HG02642 (cell line): ENCODE measurements around the gene CHPF.

Source experiments
- ATAC-seq: cut with Tn5 transposase; IDR thresholded peaks from one replicate; pipeline ENCODE4 v1.9.1; 2021; ENCODE audit warnings: mild to moderate bottlenecking; ENCODE audit not compliant: unreplicated experiment, poor library complexity

The CHPF gene

GRCh38 chr2:219569635-219570034 is 26.0 kb upstream of the CHPF start:
- ATAC-seq = no peak

DNA sequence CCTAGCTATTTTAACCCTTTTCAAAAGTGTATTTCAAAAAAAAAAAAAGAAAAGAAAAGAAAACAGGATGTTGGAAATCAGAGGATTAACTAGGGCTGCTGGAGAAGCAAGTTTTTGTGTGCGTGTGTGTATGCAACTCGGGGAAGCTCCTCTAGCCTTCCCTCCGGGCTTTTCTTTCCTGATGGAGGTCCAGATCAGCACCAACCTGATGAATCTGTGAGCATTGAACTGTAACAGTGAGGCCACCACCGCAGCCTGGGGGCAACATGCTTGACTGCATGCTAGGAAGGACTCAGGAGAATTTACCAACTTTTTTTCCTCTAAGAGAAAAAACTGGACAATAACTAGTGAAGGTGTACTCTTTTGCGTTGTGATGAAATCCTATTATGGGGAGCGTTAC is 25.4 kb upstream of the CHPF start:
- ATAC-seq = no peak

DNA sequence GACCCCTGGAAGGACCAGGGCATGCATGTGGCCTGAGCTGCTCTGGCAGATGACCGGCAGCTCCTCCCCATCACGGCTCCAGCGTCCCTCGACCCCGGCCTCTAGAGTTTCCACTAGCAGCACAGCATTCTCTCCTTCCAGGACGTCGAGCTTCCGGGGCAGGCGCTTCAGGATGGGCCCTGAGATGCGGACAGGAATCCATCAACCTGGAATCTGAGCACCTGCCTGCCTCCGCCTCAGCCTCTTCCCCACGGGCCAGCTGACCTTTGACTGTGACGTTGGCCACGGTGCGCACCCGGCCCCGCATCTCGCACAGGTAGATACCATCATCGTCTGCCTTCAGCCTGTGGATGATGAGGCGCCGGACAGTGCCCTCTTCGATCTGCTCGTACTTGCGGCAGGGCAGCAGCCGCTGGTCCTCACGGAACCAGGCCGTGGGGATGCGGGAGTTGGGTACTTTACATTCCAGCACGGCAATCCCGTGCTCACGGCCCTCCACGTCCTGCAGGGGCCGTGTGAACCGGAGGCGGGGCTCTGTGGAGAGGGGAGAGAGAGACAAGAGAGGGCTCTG is 24.3 kb upstream of the CHPF start:
- ATAC-seq = no peak

- no peak for ATAC-seq
These were observed 23.5 kb upstream of the CHPF start for GRCh38 chr2:219567131-219567530.

GRCh38 chr2:219566640-219567039 is 23.0 kb upstream of the CHPF start:
- no peak for ATAC-seq

DNA sequence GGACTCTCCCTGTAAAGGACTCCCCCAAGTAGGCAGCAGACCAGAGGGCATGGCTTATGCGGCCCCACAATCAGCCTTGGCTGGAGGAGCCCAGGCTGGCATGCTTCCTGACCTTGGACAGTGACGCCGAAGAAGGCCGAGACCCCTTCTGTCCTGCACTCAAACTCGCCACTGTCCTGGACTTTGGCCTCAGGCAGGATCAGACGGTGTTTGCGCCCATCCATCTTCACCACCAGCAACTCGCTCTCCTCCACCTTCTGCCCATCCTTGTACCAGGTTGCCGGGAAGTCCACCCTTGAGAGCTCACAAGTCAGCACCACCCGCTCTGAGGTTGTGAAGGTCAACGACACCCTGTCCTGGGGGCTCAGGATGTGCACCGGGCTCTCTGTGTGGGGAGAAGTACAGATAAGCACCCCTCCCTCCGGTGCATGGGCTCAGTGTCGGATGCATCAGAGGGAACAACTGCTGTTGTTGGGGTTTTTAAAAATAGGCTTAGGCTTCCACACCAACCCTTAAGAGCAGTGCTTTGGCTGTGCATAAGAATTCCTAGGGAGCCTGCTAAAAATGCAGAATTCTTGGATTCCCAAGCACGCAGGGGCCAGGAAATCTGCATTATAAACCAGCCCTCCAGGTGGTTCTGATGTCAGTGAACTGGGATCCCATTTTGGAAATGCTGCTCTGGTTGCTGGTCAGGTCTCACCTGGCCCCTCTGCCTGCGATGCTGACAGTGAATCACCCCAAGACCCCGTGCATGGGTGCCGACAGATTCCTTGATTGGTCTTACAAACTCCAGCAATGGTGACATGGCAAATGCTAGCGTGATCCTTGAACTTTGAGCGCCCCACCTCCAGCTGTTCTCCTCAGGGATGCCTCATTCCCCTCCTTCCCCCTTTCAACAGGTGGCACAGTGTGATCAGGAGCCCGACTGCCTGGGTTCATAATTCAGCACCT is 21.8 kb upstream of the CHPF start:
- ATAC-seq = no peak

DNA sequence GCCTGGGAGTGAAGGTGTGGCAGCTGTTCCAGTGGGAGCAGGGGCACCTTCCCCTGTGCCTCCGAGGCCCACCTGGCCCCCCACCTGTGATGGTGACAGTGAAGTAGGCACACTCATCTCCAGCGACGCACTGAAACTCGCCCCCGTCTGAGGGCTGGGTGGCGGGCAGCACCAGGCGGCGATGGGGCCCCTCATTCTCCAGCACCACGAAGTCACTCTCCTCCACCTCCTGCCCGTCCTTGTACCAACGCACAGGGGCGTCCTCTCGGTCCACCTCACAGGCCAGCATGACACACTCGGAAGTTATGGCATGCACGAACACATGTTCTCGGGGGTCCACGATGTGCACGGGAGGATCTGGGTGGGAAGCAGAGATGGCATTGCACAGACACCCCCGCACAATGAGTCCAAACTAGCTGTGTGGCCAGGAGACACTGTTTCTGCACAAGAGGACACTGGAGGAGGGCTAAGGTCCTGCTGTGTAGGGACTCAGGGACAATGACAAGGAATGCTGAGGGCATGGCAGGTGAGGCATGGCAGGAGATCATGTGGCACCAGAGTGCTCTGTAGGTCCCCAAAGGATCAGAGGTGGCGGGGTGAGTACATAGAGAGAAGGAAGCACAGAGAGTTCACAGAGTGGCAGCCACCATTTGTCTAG is 19.8 kb upstream of the CHPF start:
- ATAC-seq = no peak

- no peak for ATAC-seq
These were observed 18.7 kb upstream of the CHPF start for GRCh38 chr2:219562049-219563020.

DNA sequence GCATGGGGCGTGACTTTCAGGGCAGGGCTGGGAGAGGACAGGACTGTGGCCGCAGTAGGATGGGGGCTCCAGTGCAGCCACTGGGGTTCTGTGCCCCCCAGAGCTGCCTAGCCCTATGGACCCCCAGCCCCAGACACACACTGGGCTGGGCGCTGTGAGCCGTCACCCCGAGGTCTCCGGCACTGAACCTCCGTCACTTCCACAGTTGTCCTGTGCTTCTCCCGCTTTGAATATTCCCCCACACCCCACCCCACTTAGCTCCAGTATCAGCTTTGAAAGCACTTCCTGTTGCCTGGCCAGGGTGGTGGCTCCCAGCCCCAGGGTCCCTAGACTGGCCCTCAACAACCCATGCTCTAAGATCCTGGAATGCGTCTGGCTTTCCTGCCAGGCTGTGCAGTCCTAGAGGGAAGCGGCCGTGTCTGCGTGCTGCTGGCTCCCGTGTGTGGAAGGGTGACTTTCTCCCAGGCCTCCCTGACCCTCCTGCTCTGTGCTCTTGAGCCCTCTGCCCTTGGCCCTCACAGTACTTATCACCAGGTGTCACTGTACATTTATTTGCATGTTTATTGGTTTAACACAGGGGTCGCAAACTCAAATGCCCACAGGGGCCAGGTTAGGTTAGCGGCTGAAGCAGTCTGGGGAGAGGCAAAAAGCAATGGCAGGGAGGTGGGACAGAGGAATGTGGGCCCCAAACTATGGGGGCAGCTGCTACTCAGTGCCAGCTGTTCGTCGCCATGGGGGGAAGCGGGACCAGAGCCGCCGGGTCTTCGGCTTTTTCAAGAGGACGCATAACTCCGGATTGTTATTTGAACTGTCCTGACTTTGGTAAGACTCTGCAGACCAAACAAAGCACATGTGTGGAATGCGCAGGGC is 17.8 kb upstream of the CHPF start:
- no peak for ATAC-seq

GRCh38 chr2:219560893-219561178 is 17.2 kb upstream of the CHPF start:
- no peak for ATAC-seq

GRCh38 chr2:219560037-219560892 is 16.7 kb upstream of the CHPF start:
- peak; percentile 41 for ATAC-seq

DNA sequence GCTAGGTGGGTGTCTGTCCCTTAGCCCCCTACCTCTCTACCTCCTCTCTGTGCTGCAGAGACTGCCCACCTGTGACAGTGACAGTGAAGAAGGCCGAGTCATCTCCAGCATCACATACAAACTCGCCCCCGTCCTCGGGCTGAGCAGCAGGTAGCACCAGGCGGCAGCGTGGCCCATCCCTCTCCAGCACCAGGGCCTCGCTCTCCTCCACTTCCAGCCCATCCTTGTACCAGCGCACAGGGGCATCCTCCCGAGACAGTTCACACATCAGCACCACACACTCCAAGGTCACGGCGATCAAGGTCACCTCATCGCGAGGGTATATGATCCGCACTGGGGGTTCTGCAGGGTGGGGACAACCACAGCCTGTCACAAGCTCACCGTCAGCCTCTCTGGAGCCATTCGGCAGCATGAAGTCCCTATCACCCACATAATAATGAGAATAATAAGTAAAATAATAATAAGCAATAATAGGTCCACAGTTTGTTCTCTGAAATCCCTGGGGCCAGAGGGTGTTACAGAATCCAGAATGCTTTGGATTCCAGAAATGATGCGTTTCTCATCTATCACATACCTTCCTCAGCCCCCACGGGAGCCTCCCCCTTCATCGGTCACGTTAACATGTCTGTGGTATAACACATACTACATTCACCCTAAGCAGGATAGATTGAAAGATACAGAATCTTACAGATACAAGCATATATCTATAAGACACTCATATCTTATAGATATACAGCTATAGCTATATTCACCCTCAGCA is 15.7 kb upstream of the CHPF start:
- no peak for ATAC-seq

DNA sequence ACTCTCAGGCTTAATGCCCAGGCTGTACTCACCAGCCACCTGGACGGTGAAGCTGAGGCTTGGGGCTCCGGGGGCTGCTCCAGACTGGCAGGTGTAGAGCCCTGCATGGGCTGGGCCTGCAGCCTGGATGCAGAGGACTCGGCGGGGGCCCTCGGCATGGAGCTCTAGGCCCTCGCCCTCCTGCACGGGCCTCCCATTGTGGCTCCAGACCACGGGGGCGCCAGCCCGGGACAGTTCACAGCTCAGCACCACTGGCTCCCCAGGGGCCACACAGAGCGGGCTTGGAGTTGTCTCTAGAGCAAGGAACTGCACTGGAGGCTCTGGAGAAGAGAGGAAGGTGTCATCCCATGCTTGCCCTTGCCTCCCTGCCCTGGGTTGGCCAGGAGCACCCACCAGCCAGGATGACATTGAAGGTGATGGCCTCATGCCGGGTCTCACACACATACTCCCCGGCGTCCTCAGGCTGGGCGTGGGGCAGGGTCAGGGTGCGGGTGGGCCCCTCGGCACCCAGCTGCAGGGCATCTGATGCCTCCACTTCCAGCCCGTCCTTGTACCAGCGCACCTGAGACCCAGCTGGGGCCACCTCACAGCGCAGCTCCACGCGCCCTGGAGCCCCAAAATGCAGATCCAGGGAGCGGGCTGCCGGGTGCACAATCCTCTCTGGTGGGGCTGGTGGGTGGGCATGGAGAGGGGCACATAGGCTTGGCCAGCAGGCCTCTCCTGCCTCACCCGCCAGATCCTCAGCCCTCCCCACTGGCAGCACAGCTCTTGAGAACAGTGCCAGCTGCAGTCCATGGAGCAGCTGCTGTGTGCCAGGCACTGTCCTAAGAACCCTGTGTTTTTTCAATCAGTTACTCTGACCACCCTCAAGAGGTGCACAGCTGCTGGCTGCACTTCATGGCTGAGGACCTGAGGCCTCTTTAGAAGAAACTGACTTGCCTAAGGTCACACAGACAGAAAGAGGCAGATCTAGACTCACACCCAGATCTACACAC is 14.5 kb upstream of the CHPF start:
- no peak for ATAC-seq

DNA sequence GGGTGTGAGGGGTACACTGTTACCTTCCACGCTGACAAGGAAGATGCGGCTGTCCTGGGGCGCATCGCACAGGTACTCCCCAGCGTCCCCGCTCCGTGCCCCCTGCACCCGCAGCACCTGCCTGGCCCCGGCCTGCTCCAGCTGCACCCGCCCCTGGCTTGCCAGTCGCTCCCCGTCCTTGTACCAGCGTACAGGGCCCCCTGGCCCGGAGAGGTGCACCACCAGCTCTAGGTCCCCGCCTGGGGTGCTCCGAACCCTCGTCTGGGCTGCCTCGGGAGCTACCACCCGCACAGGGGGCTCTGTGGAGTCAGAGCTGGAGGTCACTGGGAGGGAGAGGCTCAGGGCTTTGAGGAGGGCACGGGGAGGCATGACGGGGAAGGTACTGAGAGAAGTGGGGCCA is 13.7 kb upstream of the CHPF start:
- no peak for ATAC-seq

GRCh38 chr2:219556413-219556812 is 12.8 kb upstream of the CHPF start:
- no peak for ATAC-seq

GRCh38 chr2:219555956-219556355 is 12.3 kb upstream of the CHPF start:
- no peak for ATAC-seq

DNA sequence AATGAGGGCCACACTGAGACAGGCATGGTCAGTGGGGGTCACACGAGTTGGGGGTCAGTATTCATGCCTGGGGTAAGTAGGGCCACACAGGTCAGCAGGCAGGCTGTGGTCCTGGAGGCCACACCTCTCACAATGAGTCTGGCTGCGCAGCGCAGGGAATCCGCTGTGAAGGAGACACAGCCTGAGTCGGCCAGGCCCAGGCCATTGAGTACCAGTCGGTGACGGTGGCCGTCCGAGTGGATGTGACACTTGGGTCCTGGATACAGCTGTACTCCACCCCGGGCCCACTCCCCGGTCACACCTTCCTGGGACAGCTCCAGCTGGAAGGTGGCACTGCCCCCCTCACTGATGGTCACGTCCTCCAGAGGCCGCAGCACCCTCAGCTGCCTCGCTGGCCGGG is 10.7 kb upstream of the CHPF start:
- no peak for ATAC-seq
